Keratinocyte (primary cell): ENCODE data around the gene CLEC3B. TPM values are rescaled to one million over a fixed set of nuclear protein-coding genes. Genes with fewer than 3 reads are reported as not detected.

Experiments
- DNase-seq: peaks from one replicate; pipeline ENCODE4 v3.0.0-alpha.2; 2011; ENCODE audit warnings: low read depth, missing footprints, low spot score
- FAIRE-seq: peaks from 2 replicates; lab custom pipeline; 2011; peaks lifted over from hg19 to GRCh38; lab: Jason Lieb, UNC
- H2AFZ ChIP-seq: 2 replicates; pipeline ENCODE4 v1.6.0; 2012; ENCODE audit warnings: low read length, control low read depth, inconsistent platforms; ENCODE audit not compliant: control insufficient read depth
- H3K27ac ChIP-seq: 2 replicates; pipeline ENCODE4 v1.5.1; 2011; ENCODE audit warnings: low read length; ENCODE audit not compliant: control insufficient read depth, insufficient read depth
- H3K27me3 ChIP-seq: 3 replicates; pipeline ENCODE4 v1.6.0; 2011; ENCODE audit warnings: low read length; ENCODE audit not compliant: control insufficient read depth, insufficient read depth; ENCODE audit errors: extremely low read depth
- H3K36me3 ChIP-seq, 2 experiments: 2 replicates in 1 of 2; 3 replicates in 1 of 2; pipeline ENCODE4 v1.5.1; 2011; ENCODE audit warnings: low read length in 2 of 2, mild to moderate bottlenecking in 1 of 2; ENCODE audit not compliant: control insufficient read depth in 2 of 2, insufficient read depth in 2 of 2; ENCODE audit errors: extremely low read depth in 1 of 2
- H3K4me1 ChIP-seq: 3 replicates; pipeline ENCODE4 v1.5.1; 2011; ENCODE audit warnings: low read length; ENCODE audit not compliant: control insufficient read depth, insufficient read depth; ENCODE audit errors: extremely low read depth
- H3K4me2 ChIP-seq: 3 replicates; pipeline ENCODE4 v1.6.0; 2011; ENCODE audit warnings: low read depth, low read length; ENCODE audit not compliant: control insufficient read depth, insufficient read depth; ENCODE audit errors: extremely low read depth
- H3K4me3 ChIP-seq, 3 experiments: fragments of 200-600 bp in 1 of 3; sonication (generic) in 1 of 3; 2 replicates in 2 of 3; 3 replicates in 1 of 3; pipeline ENCODE4 v1.5.1; 2011 to 2016; ENCODE audit warnings: low read length in 3 of 3, mild to moderate bottlenecking in 3 of 3, control low read depth in 2 of 3, inconsistent platforms in 1 of 3, low read depth in 1 of 3, mixed read lengths in 1 of 3, mixed run types in 1 of 3, moderate library complexity in 1 of 3; ENCODE audit not compliant: control insufficient read depth in 2 of 3, insufficient read depth in 2 of 3; ENCODE audit errors: extremely low read depth in 1 of 3
- H3K79me2 ChIP-seq: 2 replicates; pipeline ENCODE4 v1.6.0; 2012; ENCODE audit warnings: low read length; ENCODE audit not compliant: control insufficient read depth, insufficient read depth
- H3K9ac ChIP-seq: 3 replicates; pipeline ENCODE4 v1.6.0; 2011; ENCODE audit warnings: low read length; ENCODE audit not compliant: control insufficient read depth, insufficient read depth; ENCODE audit errors: extremely low read depth
- H3K9me1 ChIP-seq: 3 replicates; pipeline ENCODE4 v1.6.0; 2011; ENCODE audit warnings: low read length; ENCODE audit not compliant: control insufficient read depth, insufficient read depth; ENCODE audit errors: extremely low read depth
- H3K9me3 ChIP-seq: 2 replicates; pipeline ENCODE4 v1.5.1; 2012; ENCODE audit warnings: low read depth, low read length; ENCODE audit not compliant: control insufficient read depth
- H4K20me1 ChIP-seq: 3 replicates; pipeline ENCODE4 v1.6.0; 2011; ENCODE audit warnings: low read length; ENCODE audit not compliant: control insufficient read depth, insufficient read depth; ENCODE audit errors: extremely low read depth
- EZH2 ChIP-seq: IDR thresholded peaks from one replicate; pipeline ENCODE4 v1.6.1; 2012; ENCODE audit warnings: inconsistent platforms, mild to moderate bottlenecking, low read length, moderate library complexity
- dilution Hi-C: fragments of 300-500 bp; cut with MboI; formaldehyde crosslinking; loops from one replicate; pipeline ENCODE4 v1.7.0; 2020; ENCODE audit warnings: low sequenced_read_pairs; ENCODE audit not compliant: extremely low pct_ligation_motif_present
- polyA plus RNA-seq, 5 experiments: library from polyadenylated mRNA; depleted of rRNA in 3 of 5; stranded (reverse) in 3 of 5; stranded (forward) in 1 of 5; unstranded in 1 of 5; fragments of >200 nt; gene quantifications; 1 replicate in 1 of 5; 2 replicates in 3 of 5; 3 replicates in 1 of 5; pipeline versions ENCODE4 v1.2.1 to v1.2.3, GENCODE V29; 2011 to 2012; ENCODE audit warnings: missing spikeins in 2 of 5, low read depth in 1 of 5, low replicate concordance in 1 of 5
- TF ChIP-seq, protein P1 (sequence below), 3 experiments: IDR thresholded peaks in 1 of 3; conservative IDR thresholded peaks in 1 of 3; optimal IDR thresholded peaks in 1 of 3; 2 replicates in 2 of 3; 3 replicates in 1 of 3; pipeline versions ENCODE3 to v1.5.1; 2011; ENCODE audit warnings: low read length in 3 of 3, mild to moderate bottlenecking in 3 of 3, moderate library complexity in 2 of 3, control low read depth in 1 of 3, inconsistent platforms in 1 of 3; ENCODE audit not compliant: insufficient read depth in 2 of 3; ENCODE audit errors: extremely low read depth in 1 of 3

The CLEC3B gene
- polyA plus RNA-seq, 1 donor (not counting 4 experiments of a cell fraction or from before 2014, with no cell fraction given) = not detected

DNA sequence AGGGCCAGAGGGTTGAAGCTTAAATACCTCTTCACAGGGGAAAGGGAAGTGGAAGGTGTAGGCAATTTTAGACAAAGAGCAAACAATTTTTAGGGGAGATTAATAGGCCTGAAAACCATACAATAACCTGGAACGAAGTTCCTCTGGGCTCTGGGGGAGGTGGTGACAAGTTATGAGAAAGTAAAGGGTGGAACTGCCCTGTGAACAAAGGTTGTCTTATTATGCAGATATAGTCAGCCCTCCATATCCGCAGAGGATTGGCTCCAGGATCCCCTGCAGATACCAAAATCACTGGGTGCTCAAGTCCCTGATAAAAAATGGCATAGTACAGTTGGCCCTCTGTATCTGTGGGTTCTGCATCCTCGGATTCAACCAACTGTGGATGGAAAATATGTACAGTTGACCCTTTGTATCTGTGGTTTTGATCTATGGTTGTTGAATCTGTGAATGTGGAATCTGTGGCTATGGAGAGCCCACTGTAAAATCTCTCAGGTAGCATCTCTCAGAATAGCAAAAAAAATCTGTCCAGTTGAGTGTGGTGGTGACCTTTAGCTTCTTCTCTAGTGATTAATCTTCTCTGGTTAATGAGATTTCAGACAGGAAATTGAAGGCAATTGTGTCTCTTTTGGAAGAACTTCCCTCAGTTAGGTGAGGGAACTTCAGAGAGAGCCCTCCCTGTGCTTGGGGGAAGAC is 40.2 kb downstream of the CLEC3B start:
- Histone ChIP-seq H3K9ac (no peak overlapping the region), H3K27me3 (no peaks in the 10 kb centered on the region), H3K9me3 (no peaks in the 10 kb centered on the region), H3K4me2 (no peak overlapping the region), H3K79me2 (no peaks in the 10 kb centered on the region), H3K36me3 (no peaks in the 10 kb centered on the region), H4K20me1 (no peaks in the 10 kb centered on the region), H2AFZ (no peak overlapping the region), H3K27ac (no peak overlapping the region), H3K4me3 (no peak overlapping the region), H3K4me1 (peaks cover 13% of the 10 kb centered on the region), H3K9me1 (no peaks in the 10 kb centered on the region)
- dilution Hi-C loops = no loop called here
- no peak for TF ChIP-seq EZH2
- TF ChIP-seq, protein P1, sequence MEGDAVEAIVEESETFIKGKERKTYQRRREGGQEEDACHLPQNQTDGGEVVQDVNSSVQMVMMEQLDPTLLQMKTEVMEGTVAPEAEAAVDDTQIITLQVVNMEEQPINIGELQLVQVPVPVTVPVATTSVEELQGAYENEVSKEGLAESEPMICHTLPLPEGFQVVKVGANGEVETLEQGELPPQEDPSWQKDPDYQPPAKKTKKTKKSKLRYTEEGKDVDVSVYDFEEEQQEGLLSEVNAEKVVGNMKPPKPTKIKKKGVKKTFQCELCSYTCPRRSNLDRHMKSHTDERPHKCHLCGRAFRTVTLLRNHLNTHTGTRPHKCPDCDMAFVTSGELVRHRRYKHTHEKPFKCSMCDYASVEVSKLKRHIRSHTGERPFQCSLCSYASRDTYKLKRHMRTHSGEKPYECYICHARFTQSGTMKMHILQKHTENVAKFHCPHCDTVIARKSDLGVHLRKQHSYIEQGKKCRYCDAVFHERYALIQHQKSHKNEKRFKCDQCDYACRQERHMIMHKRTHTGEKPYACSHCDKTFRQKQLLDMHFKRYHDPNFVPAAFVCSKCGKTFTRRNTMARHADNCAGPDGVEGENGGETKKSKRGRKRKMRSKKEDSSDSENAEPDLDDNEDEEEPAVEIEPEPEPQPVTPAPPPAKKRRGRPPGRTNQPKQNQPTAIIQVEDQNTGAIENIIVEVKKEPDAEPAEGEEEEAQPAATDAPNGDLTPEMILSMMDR (optimal IDR thresholded peaks at IDR 0.05 in 1 of 3, IDR thresholded peaks at IDR 0.05 in 1 of 3, conservative IDR thresholded peaks at IDR 0.05 in 1 of 3; ENCODE audit: extremely low read depth in 1 of 3, insufficient read depth in 2 of 3, low read length in 3 of 3) = no peak
- DNase-seq (no peak), FAIRE-seq (peak; percentile 58)

DNA sequence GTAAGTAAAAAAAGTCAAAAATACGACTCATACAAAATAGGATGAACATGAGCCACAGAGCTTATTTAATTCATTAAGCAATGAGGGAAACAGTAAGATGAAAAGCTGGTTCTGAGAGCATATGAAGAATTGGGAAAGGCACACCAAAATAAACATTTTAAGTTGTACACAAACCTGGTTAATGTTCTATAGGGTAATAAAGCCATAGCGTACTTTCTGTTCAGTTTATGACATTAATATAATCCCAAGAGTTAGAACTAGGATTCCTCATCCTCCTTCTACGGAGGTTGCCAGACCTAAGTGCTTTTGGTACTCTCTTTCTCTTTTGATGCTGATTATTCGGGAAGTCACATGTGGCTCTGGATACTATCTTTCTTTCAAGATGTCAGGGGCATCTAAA is 41.4 kb downstream of the CLEC3B start:
- no peaks in the 10 kb centered on the region for H3K36me3 ChIP-seq
- no peaks in the 10 kb centered on the region for H4K20me1 ChIP-seq
- H3K27me3 ChIP-seq = no peaks in the 10 kb centered on the region
- no peak overlapping the region for H3K4me3 ChIP-seq
- DNase-seq (no peak), FAIRE-seq (no peak)
- H3K4me1 ChIP-seq = peaks cover 13% of the 10 kb centered on the region
- H3K9me3 ChIP-seq = no peaks in the 10 kb centered on the region
- H3K4me2 ChIP-seq = no peak overlapping the region
- TF ChIP-seq, protein P1 (optimal IDR thresholded peaks at IDR 0.05 in 1 of 3, IDR thresholded peaks at IDR 0.05 in 1 of 3, conservative IDR thresholded peaks at IDR 0.05 in 1 of 3; ENCODE audit: extremely low read depth in 1 of 3, insufficient read depth in 2 of 3, low read length in 3 of 3) = no peak
- no peak for TF ChIP-seq EZH2
- no peak overlapping the region for H3K9ac ChIP-seq
- H3K9me1 ChIP-seq = no peaks in the 10 kb centered on the region
- no peak overlapping the region for H2AFZ ChIP-seq
- H3K27ac ChIP-seq = no peak overlapping the region
- H3K79me2 ChIP-seq = no peaks in the 10 kb centered on the region
- dilution Hi-C loops = no loop called here
